SU-DHL-6 (cell line): Measurements from ENCODE around the gene CFAP74.

ENCODE experiments used
- H2AFZ ChIP-seq: fragments of 200-600 bp; sonication (generic); 2 replicates; pipeline ENCODE4 v1.6.1; 2014; ENCODE audit warnings: low read depth, mild to moderate bottlenecking, moderate library complexity, mixed read lengths, antibody characterized with exemption, low read length; ENCODE audit not compliant: severe bottlenecking
- H3F3A ChIP-seq: fragments of 200-600 bp; shearing (Covaris generic); 2 replicates; pipeline ENCODE4 v1.6.0; 2016; ENCODE audit warnings: antibody characterized with exemption, mild to moderate bottlenecking; ENCODE audit not compliant: insufficient read depth
- H3K27ac ChIP-seq: fragments of 200-600 bp; sonication (generic); 2 replicates; pipeline ENCODE4 v1.5.1; 2016; ENCODE audit warnings: low read depth, mild to moderate bottlenecking, low read length, moderate library complexity, mixed read lengths
- H3K27me3 ChIP-seq: fragments of 200-600 bp; sonication (generic), shearing (Covaris generic); 2 replicates; pipeline ENCODE4 v1.6.0; 2014; ENCODE audit warnings: mild to moderate bottlenecking, low read length
- H3K36me3 ChIP-seq: fragments of 200-600 bp; sonication (generic); 2 replicates; pipeline ENCODE4 v1.6.1; 2014; ENCODE audit warnings: mild to moderate bottlenecking, low read length, mixed read lengths
- H3K4me2 ChIP-seq: fragments of 300-600, 200-600 bp; shearing (Covaris generic), sonication (generic); 2 replicates; pipeline ENCODE4 v1.6.0; 2014; ENCODE audit warnings: low read length, low read depth, mild to moderate bottlenecking; ENCODE audit not compliant: poor library complexity, severe bottlenecking
- H3K4me3 ChIP-seq: fragments of 200-600 bp; sonication (generic); 2 replicates; pipeline ENCODE4 v1.5.1; 2014; ENCODE audit warnings: antibody characterized with exemption, low read length, mild to moderate bottlenecking, mixed read lengths; ENCODE audit not compliant: insufficient read depth, poor library complexity, severe bottlenecking
- H3K79me2 ChIP-seq: fragments of 200-600 bp; sonication (generic); 2 replicates; pipeline ENCODE4 v1.6.1; 2014; ENCODE audit warnings: mild to moderate bottlenecking, low read length, moderate library complexity; ENCODE audit not compliant: insufficient read depth
- H3K9ac ChIP-seq: fragments of 200-600 bp; sonication (generic); 2 replicates; pipeline ENCODE4 v1.7.0; 2014; ENCODE audit warnings: mild to moderate bottlenecking, low read length
- H3K9me2 ChIP-seq: fragments of 200-600 bp; sonication (generic); replicated peaks from 2 replicates; pipeline ENCODE4 v1.6.1; 2014; ENCODE audit warnings: low read length; ENCODE audit not compliant: insufficient read depth
- H3K9me3 ChIP-seq: fragments of 200-600 bp; sonication (generic); 2 replicates; pipeline ENCODE4 v1.6.1; 2014; ENCODE audit warnings: low read length, mixed read lengths; ENCODE audit not compliant: insufficient read depth
- H4K20me1 ChIP-seq: fragments of 200-600 bp; sonication (generic); 2 replicates; pipeline ENCODE4 v1.6.1; 2014; ENCODE audit warnings: low read depth, mild to moderate bottlenecking, antibody characterized with exemption, low read length, moderate library complexity, mixed read lengths
- CTCF ChIP-seq: fragments of 200-600 bp; sonication (generic); IDR thresholded peaks from one replicate; pipeline ENCODE4 v1.5.1; 2017; ENCODE audit warnings: antibody characterized with exemption, mild to moderate bottlenecking, low read length, moderate library complexity; ENCODE audit not compliant: insufficient read depth, poor library complexity, severe bottlenecking
- EZH2phosphoT487 ChIP-seq: fragments of 200-600 bp; sonication (generic), shearing (Covaris generic); conservative IDR thresholded peaks from 2 replicates; pipeline ENCODE4 v1.6.1; 2018; ENCODE audit warnings: mild to moderate bottlenecking, antibody characterized with exemption, low read length, moderate library complexity, mixed read lengths

Gene CFAP74

DNA sequence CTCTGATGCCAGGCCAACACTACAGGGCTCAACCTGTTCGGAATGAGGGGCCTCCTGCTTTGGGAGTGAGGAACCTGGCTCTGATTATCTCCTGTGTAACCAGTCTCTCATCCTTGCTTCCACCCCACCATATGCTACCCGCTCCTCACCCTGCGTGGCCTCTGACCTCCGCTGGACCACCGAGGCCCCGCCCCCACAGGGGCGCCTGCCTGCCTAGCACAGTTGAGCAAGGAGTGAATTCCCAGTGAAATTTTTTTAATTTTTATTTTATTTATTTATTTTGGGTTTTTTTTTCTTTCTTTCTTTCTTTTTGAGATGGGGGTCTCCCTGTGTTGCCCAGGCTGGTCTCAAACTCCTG, 110.8 kb downstream of the CFAP74 start:
- no peaks in the 10 kb centered on the region for H3K9me2 ChIP-seq
- H3K9ac ChIP-seq = peak overlapping the region; percentile 98; the same call in 1 of the 2 replicates
- H3K36me3 ChIP-seq = no peaks in the 10 kb centered on the region
- peaks cover 25% of the 10 kb centered on the region for H3K79me2 ChIP-seq
- H3K4me3 ChIP-seq = no peak overlapping the region
- peak overlapping the region; percentile 91 for H3K4me2 ChIP-seq
- TF ChIP-seq CTCF (no peak), EZH2phosphoT487 (no peak)
- H3K27ac ChIP-seq = no peak overlapping the region
- H3K9me3 ChIP-seq = no peaks in the 10 kb centered on the region
- H3F3A ChIP-seq = 0 out of 2 replicates have a peak, but pooled peaks cover 12% of the 10 kb centered on the region
- H3K27me3 ChIP-seq = no peaks in the 10 kb centered on the region
- H4K20me1 ChIP-seq = peaks cover 16% of the 10 kb centered on the region
- H2AFZ ChIP-seq = no peak overlapping the region

GRCh38 chr1:1892079-1892762, 111.4 kb downstream of the CFAP74 start:
- peak overlapping the region; percentile 36 for H2AFZ ChIP-seq
- H3K9me2 ChIP-seq = no peaks in the 10 kb centered on the region

DNA sequence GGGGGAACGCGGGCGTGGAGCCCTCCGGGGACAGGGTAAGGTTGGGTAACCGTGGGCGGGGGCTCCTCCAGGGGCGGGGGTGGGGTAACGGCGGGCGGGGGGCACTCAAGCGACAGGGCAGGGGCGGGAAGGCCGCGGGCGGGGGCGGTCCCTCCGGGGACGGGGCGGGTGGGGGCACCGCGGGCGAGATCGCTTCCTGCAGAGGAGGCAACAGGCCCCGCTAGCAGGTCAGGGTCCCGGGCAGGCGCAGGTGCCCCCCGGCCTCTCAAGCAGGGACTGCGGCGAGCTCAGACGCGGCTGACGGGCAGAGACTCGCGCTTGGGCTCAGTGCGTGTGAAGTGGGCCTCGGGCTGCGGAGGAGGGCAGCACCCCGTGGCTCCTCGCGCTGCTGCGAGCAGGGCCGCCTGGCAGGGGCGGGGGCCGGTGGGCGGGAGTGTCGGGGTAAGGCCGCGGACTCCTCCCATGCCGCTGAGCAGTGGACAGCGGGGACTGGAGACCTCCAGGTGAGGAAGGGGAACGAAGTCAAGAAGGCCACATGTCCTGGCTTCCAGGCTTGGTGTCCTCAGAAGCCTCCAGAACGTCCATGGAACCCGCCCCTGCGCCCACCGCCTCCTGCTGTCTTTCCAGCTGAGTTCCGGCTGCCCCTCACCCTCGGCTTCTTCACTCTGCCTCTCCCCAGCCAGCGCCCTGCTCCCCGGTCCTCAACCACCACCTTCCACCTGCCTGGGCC, 112.1 kb downstream of the CFAP74 start:
- no peaks in the 10 kb centered on the region for H3K9me2 ChIP-seq
- peak overlapping the region; percentile 91 for H3K4me2 ChIP-seq
- peaks cover 25% of the 10 kb centered on the region for H4K20me1 ChIP-seq
- no peaks in the 10 kb centered on the region for H3K9me3 ChIP-seq
- TF ChIP-seq EZH2phosphoT487 (no peak), CTCF (no peak)
- peak overlapping the region; percentile 36 for H2AFZ ChIP-seq
- no peaks in the 10 kb centered on the region for H3K27me3 ChIP-seq
- H3F3A ChIP-seq = peaks cover 18% of the 10 kb centered on the region
- H3K9ac ChIP-seq = peak overlapping the region; percentile 98
- peak overlapping the region; percentile 92 for H3K4me3 ChIP-seq
- H3K27ac ChIP-seq = peak overlapping the region; percentile 79
- no peaks in the 10 kb centered on the region for H3K36me3 ChIP-seq
- peaks cover 38% of the 10 kb centered on the region for H3K79me2 ChIP-seq

More at GRCh38 chr1:1892079-1892762, 111.4 kb downstream of the CFAP74 start:
- H4K20me1 ChIP-seq = peaks cover 21% of the 10 kb centered on the region
- H3K27me3 ChIP-seq = no peaks in the 10 kb centered on the region
- H3K36me3 ChIP-seq = no peaks in the 10 kb centered on the region
- peak overlapping the region; percentile 80 for H3K4me3 ChIP-seq
- peaks cover 13% of the 10 kb centered on the region; the same call in 1 of the 2 replicates for H3F3A ChIP-seq
- peak overlapping the region; percentile 91 for H3K4me2 ChIP-seq
- TF ChIP-seq CTCF = no peak
- peak overlapping the region; percentile 98 for H3K9ac ChIP-seq
- H3K79me2 ChIP-seq = peaks cover 30% of the 10 kb centered on the region
- no peaks in the 10 kb centered on the region for H3K9me3 ChIP-seq
- H3K27ac ChIP-seq = peak overlapping the region; percentile 73
